Measurements from ENCODE around the gene AGO4. TPM values are rescaled to one million over a fixed set of nuclear protein-coding genes. Genes with fewer than 3 reads are reported as not detected.
A peak's percentile ranks its signal among the peaks of the same experiment; 100 is the strongest.
"Not testable (repeated sequence)": the region's sequence is repeated elsewhere in the genome, so short reads cannot be mapped to it uniquely, and the experiment has no call there.

Gene AGO4
- total RNA-seq, 1 experiment from 2014 or later = 8.1 TPM

GRCh38 chr1:35797380-35797779 lies 10.4 kb upstream of the AGO4 start:
- CTCF ChIA-PET = no interaction called here
- H3K27ac Mint-ChIP-seq (ENCODE audit: unreplicated experiment) = no peak overlapping the region
- BruUV-seq (replicated peaks) = no TSS peak

DNA sequence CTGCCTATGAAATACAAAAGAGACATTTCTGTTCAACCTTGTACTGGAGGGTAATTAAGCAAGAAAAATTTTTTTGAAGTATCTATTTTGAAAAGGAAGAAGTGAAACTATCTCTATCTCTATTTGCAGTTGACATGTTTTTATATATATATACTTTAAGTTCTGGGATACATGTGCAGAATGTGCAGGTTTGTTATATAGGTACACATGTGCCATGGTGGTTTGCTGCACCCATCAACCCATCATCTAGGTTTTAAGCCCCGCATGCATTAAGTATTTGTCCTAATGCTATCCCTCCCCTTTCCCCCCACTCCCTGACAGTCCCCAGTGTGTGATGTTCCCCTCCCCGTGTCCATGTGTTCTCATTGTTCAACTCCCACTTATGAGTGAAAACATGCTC lies 9.8 kb upstream of the AGO4 start:
- BruUV-seq (replicated peaks); H3K9me3 ChIP-seq; H3K4me3 Mint-ChIP-seq (ENCODE audit: unreplicated experiment); H3K27me3 Mint-ChIP-seq (ENCODE audit: insufficient read depth, unreplicated experiment); H3K9me3 Mint-ChIP-seq (ENCODE audit: unreplicated experiment); DNase-seq; intact Hi-C loops (cut with micrococcal nuclease; ENCODE audit: unreplicated experiment); H3K4me3 ChIP-seq (ENCODE audit: low read depth, low read length); H3K4me1 ChIP-seq; H3K36me3 ChIP-seq (ENCODE audit: control insufficient read depth, insufficient read depth, low read length); H3K36me3 Mint-ChIP-seq (ENCODE audit: insufficient read depth, unreplicated experiment); H3K27ac Mint-ChIP-seq (ENCODE audit: unreplicated experiment); CTCF ChIA-PET; POLR2A ChIA-PET; H3K27me3 ChIP-seq (replicated peaks; ENCODE audit: control insufficient read depth, insufficient read depth, low read length); H3K4me1 Mint-ChIP-seq (ENCODE audit: low read depth, unreplicated experiment): not testable (repeated sequence)

More at GRCh38 chr1:35797380-35797779, 10.4 kb upstream of the AGO4 start:
- no peaks in the 10 kb centered on the region for H3K9me3 Mint-ChIP-seq (ENCODE audit: unreplicated experiment)
- no peaks in the 10 kb centered on the region for H3K27me3 Mint-ChIP-seq (ENCODE audit: insufficient read depth, unreplicated experiment)
- H3K9me3 ChIP-seq = no peaks in the 10 kb centered on the region
- POLR2A ChIA-PET = no interaction called here
- no peak overlapping the region for H3K4me3 ChIP-seq (ENCODE audit: low read depth, low read length)
- H3K4me3 Mint-ChIP-seq (ENCODE audit: unreplicated experiment) = no peak overlapping the region
- DNase-seq = no peak
- H3K4me1 Mint-ChIP-seq (ENCODE audit: low read depth, unreplicated experiment) = no peaks in the 10 kb centered on the region
- H3K27me3 ChIP-seq (replicated peaks; ENCODE audit: control insufficient read depth, insufficient read depth, low read length) = no peaks in the 10 kb centered on the region
- H3K36me3 ChIP-seq (ENCODE audit: control insufficient read depth, insufficient read depth, low read length) = no peaks in the 10 kb centered on the region
- intact Hi-C loops (cut with micrococcal nuclease; ENCODE audit: unreplicated experiment) = no loop called here
- no peaks in the 10 kb centered on the region for H3K4me1 ChIP-seq
- no peaks in the 10 kb centered on the region for H3K36me3 Mint-ChIP-seq (ENCODE audit: insufficient read depth, unreplicated experiment)
- TF ChIP-seq CTCF (IDR thresholded peaks at IDR 0.05; ENCODE audit: insufficient read depth in 1 of 2, low read depth in 1 of 2, low read length in 1 of 2, severe bottlenecking in 1 of 2, unreplicated experiment in 1 of 2) = no peak

DNA sequence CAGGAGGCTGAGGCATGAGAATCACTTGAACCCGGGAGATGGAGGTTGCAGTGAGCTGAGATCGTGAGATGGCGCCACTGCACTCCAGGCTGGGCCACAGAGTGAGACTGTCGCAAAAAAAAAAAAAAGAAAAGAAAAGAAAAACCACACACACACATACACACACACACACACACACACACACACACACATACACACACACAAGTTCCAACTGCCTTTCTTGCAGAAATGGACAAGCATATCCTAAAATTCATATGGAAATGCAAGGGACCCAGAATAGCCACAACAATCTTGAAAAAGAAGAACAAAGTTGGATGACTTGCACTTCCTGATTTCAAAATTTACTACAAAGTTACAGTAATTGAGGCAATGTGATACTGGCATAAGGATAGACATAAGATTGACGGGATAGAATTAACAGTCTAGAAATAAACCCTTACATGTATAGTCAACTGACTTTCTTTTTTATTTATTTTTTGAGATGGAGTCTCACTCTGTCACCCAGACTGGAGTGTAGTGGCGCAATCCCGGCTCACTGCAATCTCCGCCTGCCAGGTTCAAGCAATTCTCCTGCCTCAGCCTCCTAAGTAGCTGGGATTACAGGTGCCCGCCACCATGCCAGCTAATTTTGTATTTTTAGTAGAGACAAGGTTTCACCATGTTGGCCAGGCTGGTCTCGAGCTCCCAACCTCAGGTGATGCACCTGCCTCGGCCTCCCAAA lies 7.5 kb upstream of the AGO4 start:
- H3K4me1 ChIP-seq; H3K36me3 Mint-ChIP-seq (ENCODE audit: insufficient read depth, unreplicated experiment); H3K4me3 Mint-ChIP-seq (ENCODE audit: unreplicated experiment); H3K9me3 ChIP-seq; intact Hi-C loops (cut with micrococcal nuclease; ENCODE audit: unreplicated experiment); BruUV-seq (replicated peaks); H3K27me3 ChIP-seq (replicated peaks; ENCODE audit: control insufficient read depth, insufficient read depth, low read length); DNase-seq; H3K36me3 ChIP-seq (ENCODE audit: control insufficient read depth, insufficient read depth, low read length); H3K27me3 Mint-ChIP-seq (ENCODE audit: insufficient read depth, unreplicated experiment); H3K4me1 Mint-ChIP-seq (ENCODE audit: low read depth, unreplicated experiment); POLR2A ChIA-PET; H3K4me3 ChIP-seq (ENCODE audit: low read depth, low read length); H3K9me3 Mint-ChIP-seq (ENCODE audit: unreplicated experiment); H3K27ac Mint-ChIP-seq (ENCODE audit: unreplicated experiment): not testable (repeated sequence)
- CTCF ChIA-PET = interaction anchor here (0.6 kb wide), 1 partner anchor 190 kb away, joined by 5 read pairs; no protein-coding TSS in a partner anchor

- BruUV-seq (replicated peaks) = no TSS peak
Observed at GRCh38 chr1:35808450-35809113, 766 bp downstream of the AGO4 start.

More at GRCh38 chr1:35808450-35809113, 766 bp downstream of the AGO4 start:
- ChIA-PET CTCF (no interaction called here), POLR2A (no interaction called here)
- no peaks in the 10 kb centered on the region for H3K9me3 Mint-ChIP-seq (ENCODE audit: unreplicated experiment)
- peak overlapping the region; percentile 63 for H3K27ac Mint-ChIP-seq (ENCODE audit: unreplicated experiment)
- Histone ChIP-seq H3K36me3 (ENCODE audit: control insufficient read depth, insufficient read depth, low read length) (no peaks in the 10 kb centered on the region), H3K9me3 (no peaks in the 10 kb centered on the region), H3K4me3 (ENCODE audit: low read depth, low read length) (peak overlapping the region; percentile 69), H3K4me1 (0 out of 2 replicates have a peak, but pooled peaks cover 11% of the 10 kb centered on the region), H3K27me3 (replicated peaks; ENCODE audit: control insufficient read depth, insufficient read depth, low read length) (no peaks in the 10 kb centered on the region)
- H3K4me1 Mint-ChIP-seq (ENCODE audit: low read depth, unreplicated experiment) = no peaks in the 10 kb centered on the region
- no peaks in the 10 kb centered on the region for H3K36me3 Mint-ChIP-seq (ENCODE audit: insufficient read depth, unreplicated experiment)
- intact Hi-C loops (cut with micrococcal nuclease; ENCODE audit: unreplicated experiment) = no loop called here
- H3K27me3 Mint-ChIP-seq (ENCODE audit: insufficient read depth, unreplicated experiment) = no peaks in the 10 kb centered on the region
- DNase-seq = peak in 1 of 2 experiments; percentile 26
- no peak for TF ChIP-seq CTCF (IDR thresholded peaks at IDR 0.05; ENCODE audit: insufficient read depth in 1 of 2, low read depth in 1 of 2, low read length in 1 of 2, severe bottlenecking in 1 of 2, unreplicated experiment in 1 of 2)
- H3K4me3 Mint-ChIP-seq (ENCODE audit: unreplicated experiment) = peak overlapping the region; percentile 77
